ENCODE results near the gene UBA3.

DNA sequence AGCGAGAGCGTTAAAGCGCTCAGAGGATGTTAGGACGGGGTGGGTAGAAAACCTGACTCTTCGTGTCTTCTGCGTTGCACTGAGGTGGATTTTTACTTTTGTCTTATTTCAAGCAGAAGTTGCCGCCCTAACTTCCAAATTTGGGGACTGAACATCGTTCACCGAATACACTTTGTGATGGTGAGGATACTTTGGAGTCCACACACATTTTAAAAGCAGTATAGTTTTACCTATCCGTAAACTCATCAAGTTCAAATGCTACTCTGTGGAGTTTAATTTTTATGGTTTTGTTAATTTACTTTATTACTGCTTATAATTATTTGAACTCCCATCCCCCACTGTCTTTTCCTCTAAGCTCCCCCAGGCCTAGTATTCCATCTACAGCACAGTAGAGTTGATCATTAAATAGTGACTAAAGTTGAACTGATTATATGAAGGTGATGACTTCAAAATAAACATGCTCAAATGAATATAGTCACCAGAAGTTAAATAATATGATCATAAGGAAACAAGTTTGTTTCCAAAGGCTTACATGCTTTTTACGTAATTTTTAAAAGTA lies 66.1 kb downstream of the UBA3 start:
- TF ChIP-seq, protein P1, sequence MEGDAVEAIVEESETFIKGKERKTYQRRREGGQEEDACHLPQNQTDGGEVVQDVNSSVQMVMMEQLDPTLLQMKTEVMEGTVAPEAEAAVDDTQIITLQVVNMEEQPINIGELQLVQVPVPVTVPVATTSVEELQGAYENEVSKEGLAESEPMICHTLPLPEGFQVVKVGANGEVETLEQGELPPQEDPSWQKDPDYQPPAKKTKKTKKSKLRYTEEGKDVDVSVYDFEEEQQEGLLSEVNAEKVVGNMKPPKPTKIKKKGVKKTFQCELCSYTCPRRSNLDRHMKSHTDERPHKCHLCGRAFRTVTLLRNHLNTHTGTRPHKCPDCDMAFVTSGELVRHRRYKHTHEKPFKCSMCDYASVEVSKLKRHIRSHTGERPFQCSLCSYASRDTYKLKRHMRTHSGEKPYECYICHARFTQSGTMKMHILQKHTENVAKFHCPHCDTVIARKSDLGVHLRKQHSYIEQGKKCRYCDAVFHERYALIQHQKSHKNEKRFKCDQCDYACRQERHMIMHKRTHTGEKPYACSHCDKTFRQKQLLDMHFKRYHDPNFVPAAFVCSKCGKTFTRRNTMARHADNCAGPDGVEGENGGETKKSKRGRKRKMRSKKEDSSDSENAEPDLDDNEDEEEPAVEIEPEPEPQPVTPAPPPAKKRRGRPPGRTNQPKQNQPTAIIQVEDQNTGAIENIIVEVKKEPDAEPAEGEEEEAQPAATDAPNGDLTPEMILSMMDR (IDR thresholded peaks at IDR 0.05) = no peak
- TF ChIP-seq POLR2AphosphoS5 (IDR thresholded peaks at IDR 0.05; ENCODE audit: low read depth, low read length) = no peak
- TF ChIP-seq, protein P2, sequence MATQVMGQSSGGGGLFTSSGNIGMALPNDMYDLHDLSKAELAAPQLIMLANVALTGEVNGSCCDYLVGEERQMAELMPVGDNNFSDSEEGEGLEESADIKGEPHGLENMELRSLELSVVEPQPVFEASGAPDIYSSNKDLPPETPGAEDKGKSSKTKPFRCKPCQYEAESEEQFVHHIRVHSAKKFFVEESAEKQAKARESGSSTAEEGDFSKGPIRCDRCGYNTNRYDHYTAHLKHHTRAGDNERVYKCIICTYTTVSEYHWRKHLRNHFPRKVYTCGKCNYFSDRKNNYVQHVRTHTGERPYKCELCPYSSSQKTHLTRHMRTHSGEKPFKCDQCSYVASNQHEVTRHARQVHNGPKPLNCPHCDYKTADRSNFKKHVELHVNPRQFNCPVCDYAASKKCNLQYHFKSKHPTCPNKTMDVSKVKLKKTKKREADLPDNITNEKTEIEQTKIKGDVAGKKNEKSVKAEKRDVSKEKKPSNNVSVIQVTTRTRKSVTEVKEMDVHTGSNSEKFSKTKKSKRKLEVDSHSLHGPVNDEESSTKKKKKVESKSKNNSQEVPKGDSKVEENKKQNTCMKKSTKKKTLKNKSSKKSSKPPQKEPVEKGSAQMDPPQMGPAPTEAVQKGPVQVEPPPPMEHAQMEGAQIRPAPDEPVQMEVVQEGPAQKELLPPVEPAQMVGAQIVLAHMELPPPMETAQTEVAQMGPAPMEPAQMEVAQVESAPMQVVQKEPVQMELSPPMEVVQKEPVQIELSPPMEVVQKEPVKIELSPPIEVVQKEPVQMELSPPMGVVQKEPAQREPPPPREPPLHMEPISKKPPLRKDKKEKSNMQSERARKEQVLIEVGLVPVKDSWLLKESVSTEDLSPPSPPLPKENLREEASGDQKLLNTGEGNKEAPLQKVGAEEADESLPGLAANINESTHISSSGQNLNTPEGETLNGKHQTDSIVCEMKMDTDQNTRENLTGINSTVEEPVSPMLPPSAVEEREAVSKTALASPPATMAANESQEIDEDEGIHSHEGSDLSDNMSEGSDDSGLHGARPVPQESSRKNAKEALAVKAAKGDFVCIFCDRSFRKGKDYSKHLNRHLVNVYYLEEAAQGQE (IDR thresholded peaks at IDR 0.05; ENCODE audit: insufficient read depth in 1 of 2, low read depth in 2 of 2, low read length in 1 of 2) = no peak
